Measurements from ENCODE around the gene UBC. TPM values are rescaled to one million over a fixed set of nuclear protein-coding genes. Genes with fewer than 3 reads are reported as not detected.
A peak's percentile ranks its signal among the peaks of the same experiment; 100 is the strongest.
"Not testable (repeated sequence)": the region's sequence is repeated elsewhere in the genome, so short reads cannot be mapped to it uniquely, and the experiment has no call there.

Gene UBC
- polyA plus RNA-seq, 3 donors: 659 to 1,386 (median 902) TPM

GRCh38 chr12:124917841-124918621 lies 3.6 kb upstream of the UBC start:
- peak overlapping the region; percentile 76 for H3K27ac ChIP-seq (ENCODE audit: low read depth, low read length)
- WGBS, 3 donors: 41 to 48% (median 42%) methylated on average over 12 of the region's 12 CpGs

- WGBS, 3 donors: 0 to 1% (median 1%) methylated on average over 19 of the region's 19 CpGs
- peak overlapping the region; percentile 83 for H3K27ac ChIP-seq (ENCODE audit: low read depth, low read length)
Observed at GRCh38 chr12:124917135-124917840, 2.8 kb upstream of the UBC start.

GRCh38 chr12:124916374-124917134 lies 2.1 kb upstream of the UBC start:
- peak overlapping the region; percentile 83 for H3K27ac ChIP-seq (ENCODE audit: low read depth, low read length)
- WGBS, 3 donors: 13 to 16% (median 14%) methylated on average over 5 of the region's 5 CpGs

GRCh38 chr12:124915239-124916236 lies 1.1 kb upstream of the UBC start:
- WGBS, 3 donors: 14 to 26% (median 19%) methylated on average over 21 of the region's 21 CpGs
- peak overlapping the region; percentile 95 for H3K27ac ChIP-seq (ENCODE audit: low read depth, low read length)

- WGBS, 3 donors: 4 to 6% (median 5%) methylated on average over 46 of the region's 46 CpGs
- H3K27ac ChIP-seq (ENCODE audit: low read depth, low read length): peak overlapping the region; percentile 95
Observed at GRCh38 chr12:124913474-124914391, 717 bp downstream of the UBC start.

- WGBS, 3 donors: 44 to 71% (median 52%) methylated on average over 17 to 19 of the region's 21 CpGs
- not testable (repeated sequence) for H3K27ac ChIP-seq (ENCODE audit: low read depth, low read length)
Observed at GRCh38 chr12:124912529-124913287, 1.7 kb downstream of the UBC start.

GRCh38 chr12:124911521-124911920 lies 2.9 kb downstream of the UBC start:
- H3K27ac ChIP-seq (ENCODE audit: low read depth, low read length): not testable (repeated sequence)
- WGBS, 3 donors: 52 to 72% (median 72%) methylated on average over 6 of the region's 6 CpGs

GRCh38 chr12:124910561-124911478 lies 3.6 kb downstream of the UBC start:
- 63 to 68% (median 64%) methylated on average over 9 of the region's 9 CpGs for WGBS, 3 donors
- H3K27ac ChIP-seq (ENCODE audit: low read depth, low read length): no peak overlapping the region

GRCh38 chr12:124909831-124910560 lies 4.5 kb downstream of the UBC start:
- WGBS, 3 donors: 68 to 74% (median 72%) methylated on average over 8 of the region's 8 CpGs
- no peak overlapping the region for H3K27ac ChIP-seq (ENCODE audit: low read depth, low read length)

- H3K27ac ChIP-seq (ENCODE audit: low read depth, low read length): no peak overlapping the region
- 0 to 2% (median 0%) methylated on average over 2 of the region's 2 CpGs for WGBS, 3 donors
Observed at GRCh38 chr12:124906606-124907261, 7.7 kb downstream of the UBC start.

GRCh38 chr12:124904306-124905098 lies 9.9 kb downstream of the UBC start:
- no peak overlapping the region for H3K27ac ChIP-seq (ENCODE audit: low read depth, low read length)
- 18 to 34% (median 22%) methylated on average over 15 of the region's 15 CpGs for WGBS, 3 donors

GRCh38 chr12:124902916-124903315 lies 11.5 kb downstream of the UBC start:
- WGBS, 3 donors: 94 to 95% (median 94%) methylated on average over 6 of the region's 6 CpGs
- H3K27ac ChIP-seq (ENCODE audit: low read depth, low read length): no peak overlapping the region

GRCh38 chr12:124901003-124901402 lies 13.4 kb downstream of the UBC start:
- H3K27ac ChIP-seq (ENCODE audit: low read depth, low read length): no peak overlapping the region
- 43 to 60% (median 59%) methylated on average over 3 of the region's 3 CpGs for WGBS, 3 donors
